A549 (cell line): Measurements from ENCODE around the gene ITGA11. TPM values are rescaled to one million over a fixed set of nuclear protein-coding genes. Genes with fewer than 3 reads are reported as not detected.

ENCODE experiments used
- ATAC-seq, 2 experiments: fragments of 200-7000 bp in 1 of 2; fragments of >200 bp in 1 of 2; cut with Nextera tagmentation in 1 of 2; cut with Tn5 transposase in 1 of 2; 3 replicates each; pipeline versions ENCODE4 v1.8.0 to v1.9.1; 2018 to 2020; ENCODE audit warnings: mild to moderate bottlenecking in 1 of 2, moderate library complexity in 1 of 2
- CTCF ChIA-PET: fragments of 300-600 bp; sonication (Branson Sonifier 250); formaldehyde crosslinking; extraction: SDS; loops from one replicate; lab custom pipeline; 2021; ENCODE audit warnings: antibody characterized with exemption, inconsistent platforms; lab: Yijun Ruan, JAX
- POLR2A ChIA-PET: fragments of 350-600 bp; formaldehyde crosslinking; extraction: SDS; loops from one replicate; lab custom pipeline; 2021; ENCODE audit warnings: antibody characterized with exemption, inconsistent platforms; lab: Yijun Ruan, JAX
- DNase-seq, 2 experiments: peaks; one replicate each; pipeline versions ENCODE4 v3.0.0 to v3.0.0-alpha.2; 2011 to 2016; ENCODE audit warnings: low read depth in 1 of 2, low spot score in 1 of 2
- FAIRE-seq: peaks from 2 replicates; lab custom pipeline; 2011; peaks lifted over from hg19 to GRCh38; lab: Jason Lieb, UNC
- H3K27ac ChIP-seq, 2 experiments: fragments of >200 bp; sonication (Bioruptor Twin); formaldehyde crosslinking; 3 replicates each; pipeline ENCODE4 v1.5.1; 2016 to 2017
- H3K4me1 ChIP-seq: fragments of >200 bp; sonication (Bioruptor Twin); formaldehyde crosslinking; 3 replicates; pipeline ENCODE4 v1.6.1; 2016
- H3K4me2 ChIP-seq: fragments of >200 bp; sonication (Bioruptor Twin); formaldehyde crosslinking; 3 replicates; pipeline ENCODE4 v1.6.1; 2016
- H3K4me3 ChIP-seq: fragments of >200 bp; sonication (Bioruptor Twin); formaldehyde crosslinking; 3 replicates; pipeline ENCODE4 v1.5.1; 2016
- H3K9me3 ChIP-seq: fragments of >200 bp; sonication (Bioruptor Twin); formaldehyde crosslinking; 3 replicates; pipeline ENCODE4 v1.6.1; 2016
- BHLHE40 ChIP-seq: IDR thresholded peaks from 2 replicates; pipeline ENCODE4 v1.6.1; 2012; ENCODE audit warnings: low read depth, low read length, inconsistent platforms
- CTCF ChIP-seq: fragments of >200 bp; sonication (Bioruptor Twin); formaldehyde crosslinking; IDR thresholded peaks from 3 replicates; pipeline ENCODE4 v1.5.1; 2016
- EP300 ChIP-seq, 2 experiments: fragments of >200 bp; sonication (Bioruptor Twin); formaldehyde crosslinking; IDR thresholded peaks; 2 replicates in 1 of 2; 3 replicates in 1 of 2; pipeline ENCODE4 v1.6.1; 2016 to 2017
- FOXS1 ChIP-seq: fragments of 250-450 bp; sonication (Bioruptor Pico); IDR thresholded peaks from 2 replicates; pipeline ENCODE4 v1.5.0; 2020; ENCODE audit warnings: mild to moderate bottlenecking, moderate library complexity
- GATA3 ChIP-seq: IDR thresholded peaks from 2 replicates; pipeline ENCODE4 v1.6.1; 2012; ENCODE audit warnings: borderline replicate concordance
- MAFK ChIP-seq: fragments of 450-650 bp; IDR thresholded peaks from 2 replicates; pipeline ENCODE4 v1.6.1; 2014; ENCODE audit not compliant: partially characterized antibody
- MYC ChIP-seq: IDR thresholded peaks from 2 replicates; pipeline ENCODE4 v1.6.1; 2012; ENCODE audit warnings: mild to moderate bottlenecking, inconsistent platforms, low read length, improper control_type of control experiment, borderline replicate concordance
- NFE2L2 ChIP-seq: fragments of 150-350 bp; conservative IDR thresholded peaks from 2 replicates; pipeline ENCODE4 v1.6.1; 2014; ENCODE audit warnings: low read length
- NR3C1 ChIP-seq: fragments of >200 bp; sonication (Bioruptor Twin); formaldehyde crosslinking; IDR thresholded peaks from 3 replicates; pipeline ENCODE4 v1.6.1; 2017
- PBX3 ChIP-seq: IDR thresholded peaks from 2 replicates; pipeline ENCODE4 v1.6.1; 2012
- RFX5 ChIP-seq: fragments of 450-650 bp; IDR thresholded peaks from 2 replicates; pipeline ENCODE4 v1.7.1; 2014; ENCODE audit warnings: antibody characterized with exemption, mild to moderate bottlenecking, moderate library complexity
- TP53 ChIP-seq: fragments of 250-450 bp; sonication (Bioruptor Pico); IDR thresholded peaks from 2 replicates; pipeline ENCODE4 v1.5.0; 2021; ENCODE audit warnings: mild to moderate bottlenecking, moderate library complexity
- WGBS: methylation state at CpG from one replicate; pipeline ENCODE4 v1.1.6; 2017; ENCODE audit errors: missing lambda C conversion rate; 5-methylcytosine and 5-hydroxymethylcytosine counted together
- polyA plus RNA-seq, 4 experiments: library from polyadenylated mRNA; depleted of rRNA in 3 of 4; stranded (reverse); fragments of >200 nt; fragmentation: RNase III in 1 of 4; extraction: RNeasy Plus Mini Kit Qiagen cat#74134 plus additional on column Dnase treatment in 1 of 4; gene quantifications; 2 replicates in 3 of 4; 3 replicates in 1 of 4; pipeline ENCODE4 v1.2.3, GENCODE V29; 2011 to 2017
- TF ChIP-seq, protein P1 (sequence below): fragments of 450-650 bp; IDR thresholded peaks from 2 replicates; pipeline ENCODE4 v1.6.1; 2014; ENCODE audit warnings: antibody characterized with exemption
- TF ChIP-seq, protein P2 (sequence below): fragments of 200-600 bp; sonication (generic); IDR thresholded peaks from 2 replicates; pipeline ENCODE4 v1.6.1; 2016; ENCODE audit warnings: antibody characterized with exemption, mild to moderate bottlenecking, moderate library complexity
- TF ChIP-seq, protein P3 (sequence below): fragments of 150-350 bp; IDR thresholded peaks from 2 replicates; pipeline ENCODE4 v1.6.1; 2014; ENCODE audit warnings: low read depth, mild to moderate bottlenecking, low read length
- TF ChIP-seq, protein P4 (sequence below): fragments of 250-450 bp; sonication (Bioruptor Pico); IDR thresholded peaks from 2 replicates; pipeline ENCODE4 v1.5.0; 2021; ENCODE audit warnings: mild to moderate bottlenecking, moderate library complexity, borderline replicate concordance
- TF ChIP-seq, protein P5 (sequence below): fragments of 250-450 bp; sonication (Bioruptor Pico); IDR thresholded peaks from 2 replicates; pipeline ENCODE4 v1.5.0; 2020; ENCODE audit warnings: low read depth, mild to moderate bottlenecking, moderate library complexity
- TF ChIP-seq, protein P6 (sequence below): IDR thresholded peaks from 2 replicates; pipeline ENCODE4 v1.6.1; 2012
- TF ChIP-seq, protein P7 (sequence below): fragments of >200 bp; sonication (Bioruptor Twin); formaldehyde crosslinking; IDR thresholded peaks from 3 replicates; pipeline ENCODE4 v1.6.1; 2016

The ITGA11 gene
- polyA plus RNA-seq, 2 of the 4 experiments (the other 2 are of a cell fraction): 8.3 to 17.2 TPM

GRCh38 chr15:68407141-68407885 is 24.6 kb downstream of the ITGA11 start (continued):
- TF ChIP-seq, protein P1, sequence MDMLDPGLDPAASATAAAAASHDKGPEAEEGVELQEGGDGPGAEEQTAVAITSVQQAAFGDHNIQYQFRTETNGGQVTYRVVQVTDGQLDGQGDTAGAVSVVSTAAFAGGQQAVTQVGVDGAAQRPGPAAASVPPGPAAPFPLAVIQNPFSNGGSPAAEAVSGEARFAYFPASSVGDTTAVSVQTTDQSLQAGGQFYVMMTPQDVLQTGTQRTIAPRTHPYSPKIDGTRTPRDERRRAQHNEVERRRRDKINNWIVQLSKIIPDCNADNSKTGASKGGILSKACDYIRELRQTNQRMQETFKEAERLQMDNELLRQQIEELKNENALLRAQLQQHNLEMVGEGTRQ: no peak
- TF ChIP-seq NR3C1: no peak
- TF ChIP-seq GATA3: no peak
- no peak for TF ChIP-seq MYC
- no peak for TF ChIP-seq BHLHE40

GRCh38 chr15:68405378-68406250 is 26.3 kb downstream of the ITGA11 start:
- FAIRE-seq: no peak
- no peak overlapping the region for H3K4me3 ChIP-seq
- H3K4me2 ChIP-seq: no peak overlapping the region
- POLR2A ChIA-PET: interaction anchor here (0.6 kb wide), 1 partner anchor 100 kb away, joined by 4 read pairs; no protein-coding TSS in a partner anchor
- 82% methylated on average over 13 of the region's 13 CpGs for WGBS
- no peak for DNase-seq
- peaks cover 31% of the 10 kb centered on the region for H3K9me3 ChIP-seq
- H3K27ac ChIP-seq: peak overlapping the region in 1 of 2 experiments; percentile 32; a peak in 2 of 6 replicates
- ATAC-seq: no peak; a peak in 1 of 6 replicates
- no peaks in the 10 kb centered on the region for H3K4me1 ChIP-seq
- CTCF ChIA-PET: interaction anchor here (0.9 kb wide), 1 partner anchor 144 kb away, joined by 3 read pairs; no protein-coding TSS in a partner anchor
- TF ChIP-seq, protein P2, sequence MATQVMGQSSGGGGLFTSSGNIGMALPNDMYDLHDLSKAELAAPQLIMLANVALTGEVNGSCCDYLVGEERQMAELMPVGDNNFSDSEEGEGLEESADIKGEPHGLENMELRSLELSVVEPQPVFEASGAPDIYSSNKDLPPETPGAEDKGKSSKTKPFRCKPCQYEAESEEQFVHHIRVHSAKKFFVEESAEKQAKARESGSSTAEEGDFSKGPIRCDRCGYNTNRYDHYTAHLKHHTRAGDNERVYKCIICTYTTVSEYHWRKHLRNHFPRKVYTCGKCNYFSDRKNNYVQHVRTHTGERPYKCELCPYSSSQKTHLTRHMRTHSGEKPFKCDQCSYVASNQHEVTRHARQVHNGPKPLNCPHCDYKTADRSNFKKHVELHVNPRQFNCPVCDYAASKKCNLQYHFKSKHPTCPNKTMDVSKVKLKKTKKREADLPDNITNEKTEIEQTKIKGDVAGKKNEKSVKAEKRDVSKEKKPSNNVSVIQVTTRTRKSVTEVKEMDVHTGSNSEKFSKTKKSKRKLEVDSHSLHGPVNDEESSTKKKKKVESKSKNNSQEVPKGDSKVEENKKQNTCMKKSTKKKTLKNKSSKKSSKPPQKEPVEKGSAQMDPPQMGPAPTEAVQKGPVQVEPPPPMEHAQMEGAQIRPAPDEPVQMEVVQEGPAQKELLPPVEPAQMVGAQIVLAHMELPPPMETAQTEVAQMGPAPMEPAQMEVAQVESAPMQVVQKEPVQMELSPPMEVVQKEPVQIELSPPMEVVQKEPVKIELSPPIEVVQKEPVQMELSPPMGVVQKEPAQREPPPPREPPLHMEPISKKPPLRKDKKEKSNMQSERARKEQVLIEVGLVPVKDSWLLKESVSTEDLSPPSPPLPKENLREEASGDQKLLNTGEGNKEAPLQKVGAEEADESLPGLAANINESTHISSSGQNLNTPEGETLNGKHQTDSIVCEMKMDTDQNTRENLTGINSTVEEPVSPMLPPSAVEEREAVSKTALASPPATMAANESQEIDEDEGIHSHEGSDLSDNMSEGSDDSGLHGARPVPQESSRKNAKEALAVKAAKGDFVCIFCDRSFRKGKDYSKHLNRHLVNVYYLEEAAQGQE: no peak
- no peak for TF ChIP-seq EP300 (IDR thresholded peaks at IDR 0.05)
- TF ChIP-seq PBX3: no peak
- TF ChIP-seq TP53 (CRISPR knock-in tag): no peak
- TF ChIP-seq MAFK: no peak
- no peak for TF ChIP-seq RFX5
- TF ChIP-seq, protein P3, sequence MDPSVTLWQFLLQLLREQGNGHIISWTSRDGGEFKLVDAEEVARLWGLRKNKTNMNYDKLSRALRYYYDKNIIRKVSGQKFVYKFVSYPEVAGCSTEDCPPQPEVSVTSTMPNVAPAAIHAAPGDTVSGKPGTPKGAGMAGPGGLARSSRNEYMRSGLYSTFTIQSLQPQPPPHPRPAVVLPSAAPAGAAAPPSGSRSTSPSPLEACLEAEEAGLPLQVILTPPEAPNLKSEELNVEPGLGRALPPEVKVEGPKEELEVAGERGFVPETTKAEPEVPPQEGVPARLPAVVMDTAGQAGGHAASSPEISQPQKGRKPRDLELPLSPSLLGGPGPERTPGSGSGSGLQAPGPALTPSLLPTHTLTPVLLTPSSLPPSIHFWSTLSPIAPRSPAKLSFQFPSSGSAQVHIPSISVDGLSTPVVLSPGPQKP: no peak
- no peak for TF ChIP-seq GATA3
- TF ChIP-seq CTCF: no peak
- TF ChIP-seq, protein P4, sequence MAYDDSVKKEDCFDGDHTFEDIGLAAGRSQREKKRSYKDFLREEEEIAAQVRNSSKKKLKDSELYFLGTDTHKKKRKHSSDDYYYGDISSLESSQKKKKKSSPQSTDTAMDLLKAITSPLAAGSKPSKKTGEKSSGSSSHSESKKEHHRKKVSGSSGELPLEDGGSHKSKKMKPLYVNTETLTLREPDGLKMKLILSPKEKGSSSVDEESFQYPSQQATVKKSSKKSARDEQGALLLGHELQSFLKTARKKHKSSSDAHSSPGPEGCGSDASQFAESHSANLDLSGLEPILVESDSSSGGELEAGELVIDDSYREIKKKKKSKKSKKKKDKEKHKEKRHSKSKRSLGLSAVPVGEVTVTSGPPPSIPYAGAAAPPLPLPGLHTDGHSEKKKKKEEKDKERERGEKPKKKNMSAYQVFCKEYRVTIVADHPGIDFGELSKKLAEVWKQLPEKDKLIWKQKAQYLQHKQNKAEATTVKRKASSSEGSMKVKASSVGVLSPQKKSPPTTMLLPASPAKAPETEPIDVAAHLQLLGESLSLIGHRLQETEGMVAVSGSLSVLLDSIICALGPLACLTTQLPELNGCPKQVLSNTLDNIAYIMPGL: no peak
- no peak for TF ChIP-seq NFE2L2
- TF ChIP-seq, protein P5, sequence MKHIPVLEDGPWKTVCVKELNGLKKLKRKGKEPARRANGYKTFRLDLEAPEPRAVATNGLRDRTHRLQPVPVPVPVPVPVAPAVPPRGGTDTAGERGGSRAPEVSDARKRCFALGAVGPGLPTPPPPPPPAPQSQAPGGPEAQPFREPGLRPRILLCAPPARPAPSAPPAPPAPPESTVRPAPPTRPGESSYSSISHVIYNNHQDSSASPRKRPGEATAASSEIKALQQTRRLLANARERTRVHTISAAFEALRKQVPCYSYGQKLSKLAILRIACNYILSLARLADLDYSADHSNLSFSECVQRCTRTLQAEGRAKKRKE: no peak
- TF ChIP-seq, protein P6, sequence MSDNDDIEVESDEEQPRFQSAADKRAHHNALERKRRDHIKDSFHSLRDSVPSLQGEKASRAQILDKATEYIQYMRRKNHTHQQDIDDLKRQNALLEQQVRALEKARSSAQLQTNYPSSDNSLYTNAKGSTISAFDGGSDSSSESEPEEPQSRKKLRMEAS: no peak
- TF ChIP-seq, protein P1: no peak
- no peak for TF ChIP-seq FOXS1 (CRISPR knock-in tag)
- TF ChIP-seq, protein P7, sequence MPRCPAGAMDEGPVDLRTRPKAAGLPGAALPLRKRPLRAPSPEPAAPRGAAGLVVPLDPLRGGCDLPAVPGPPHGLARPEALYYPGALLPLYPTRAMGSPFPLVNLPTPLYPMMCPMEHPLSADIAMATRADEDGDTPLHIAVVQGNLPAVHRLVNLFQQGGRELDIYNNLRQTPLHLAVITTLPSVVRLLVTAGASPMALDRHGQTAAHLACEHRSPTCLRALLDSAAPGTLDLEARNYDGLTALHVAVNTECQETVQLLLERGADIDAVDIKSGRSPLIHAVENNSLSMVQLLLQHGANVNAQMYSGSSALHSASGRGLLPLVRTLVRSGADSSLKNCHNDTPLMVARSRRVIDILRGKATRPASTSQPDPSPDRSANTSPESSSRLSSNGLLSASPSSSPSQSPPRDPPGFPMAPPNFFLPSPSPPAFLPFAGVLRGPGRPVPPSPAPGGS: no peak
